T-helper 9 cell (primary cell): ENCODE measurements around the gene CCDC12.

Experiments
- DNase-seq: peaks from one replicate; pipeline ENCODE4 v3.0.0-alpha.2; 2020

CCDC12 gene

GRCh38 chr3:47007482-47008233 is 31.1 kb upstream of the CCDC12 start:
- DNase-seq: no peak

DNA sequence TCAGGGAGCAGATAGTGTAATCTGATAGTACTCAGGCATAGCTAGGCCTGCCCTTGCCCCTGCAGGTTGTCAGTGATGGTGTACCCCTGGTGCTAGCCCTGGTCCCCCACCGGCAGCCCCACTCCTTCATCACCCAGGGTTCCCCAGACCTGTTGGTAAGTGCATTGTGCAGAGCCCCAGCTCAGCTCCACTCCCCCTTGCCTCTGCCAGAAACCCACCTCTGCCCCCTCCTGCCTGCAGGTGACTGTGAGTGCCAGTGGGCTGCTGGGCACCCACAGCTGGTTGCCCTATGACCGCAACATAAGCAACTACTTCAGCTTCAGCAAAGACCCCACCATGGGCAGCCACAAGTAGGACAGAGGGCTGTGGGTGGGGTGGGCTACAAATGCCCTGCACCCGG is 30.5 kb upstream of the CCDC12 start:
- no peak for DNase-seq

- no peak for DNase-seq
Measured at GRCh38 chr3:47006145-47006651, 29.7 kb upstream of the CCDC12 start.

DNA sequence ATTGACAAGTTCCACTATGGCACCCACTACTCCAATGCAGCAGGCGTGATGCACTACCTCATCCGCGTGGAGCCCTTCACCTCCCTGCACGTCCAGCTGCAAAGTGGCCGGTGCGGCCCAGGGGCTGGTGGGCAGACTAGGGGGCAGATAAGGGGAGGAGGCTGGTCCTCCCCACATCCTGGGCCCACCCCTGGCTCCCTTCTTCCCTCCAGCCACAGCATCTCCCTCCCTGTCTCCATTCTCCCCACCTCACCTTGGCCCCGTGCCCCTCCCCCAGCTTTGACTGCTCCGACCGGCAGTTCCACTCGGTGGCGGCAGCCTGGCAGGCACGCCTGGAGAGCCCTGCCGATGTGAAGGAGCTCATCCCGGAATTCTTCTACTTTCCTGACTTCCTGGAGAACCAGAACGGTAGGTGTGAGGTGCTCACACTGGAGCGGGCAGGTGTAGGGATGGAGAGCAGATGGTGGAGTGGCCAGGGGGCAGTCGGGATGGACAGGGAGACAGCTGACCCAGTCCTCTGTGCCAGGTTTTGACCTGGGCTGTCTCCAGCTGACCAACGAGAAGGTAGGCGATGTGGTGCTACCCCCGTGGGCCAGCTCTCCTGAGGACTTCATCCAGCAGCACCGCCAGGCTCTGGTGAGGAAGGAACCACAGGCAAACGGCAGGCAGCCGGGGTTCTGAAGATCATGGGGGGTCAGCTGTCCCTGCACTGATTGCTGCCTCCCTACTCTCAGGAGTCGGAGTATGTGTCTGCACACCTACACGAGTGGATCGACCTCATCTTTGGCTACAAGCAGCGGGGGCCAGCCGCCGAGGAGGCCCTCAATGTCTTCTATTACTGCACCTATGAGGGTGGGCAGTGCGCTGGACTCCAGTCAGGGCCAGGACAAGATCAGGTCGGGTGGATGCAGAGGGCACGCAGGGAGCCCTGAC is 28.9 kb upstream of the CCDC12 start:
- DNase-seq: no peak

DNA sequence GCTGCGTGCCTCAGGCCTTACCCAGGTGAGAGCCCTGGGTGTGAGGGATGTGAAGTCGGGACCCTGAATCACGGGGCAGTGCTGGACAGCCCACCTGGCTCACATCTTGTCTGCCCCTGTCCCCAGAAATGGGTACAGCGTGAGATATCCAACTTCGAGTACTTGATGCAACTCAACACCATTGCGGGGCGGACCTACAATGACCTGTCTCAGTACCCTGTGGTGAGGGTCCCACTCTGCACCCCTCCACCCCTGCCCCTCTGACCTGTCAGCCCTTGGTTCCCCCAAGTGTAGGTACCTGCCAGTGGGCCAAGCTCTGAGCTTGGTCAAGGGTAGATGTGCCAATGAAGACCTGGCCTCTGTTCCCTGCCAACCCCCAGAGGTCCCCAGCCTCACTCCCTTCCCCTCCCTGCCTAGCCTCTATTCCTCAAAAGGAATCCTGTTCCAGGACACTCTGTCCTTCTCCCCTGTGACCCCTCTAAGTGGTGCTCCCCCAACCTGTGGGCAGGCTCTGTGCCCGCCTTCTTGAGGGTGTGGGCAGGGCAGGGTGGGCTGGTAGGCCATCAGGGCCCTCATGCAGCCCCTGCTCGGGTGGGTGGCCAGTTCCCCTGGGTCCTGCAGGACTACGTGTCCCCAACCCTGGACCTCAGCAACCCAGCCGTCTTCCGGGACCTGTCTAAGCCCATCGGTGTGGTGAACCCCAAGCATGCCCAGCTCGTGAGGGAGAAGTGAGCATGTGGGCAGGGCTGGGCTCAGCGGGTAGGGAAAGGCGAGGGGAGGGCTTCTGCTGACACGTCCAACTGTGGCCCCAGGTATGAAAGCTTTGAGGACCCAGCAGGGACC is 28.0 kb upstream of the CCDC12 start:
- DNase-seq: no peak

- no peak for DNase-seq
Measured at GRCh38 chr3:47003461-47004368, 27.2 kb upstream of the CCDC12 start.

GRCh38 chr3:47003056-47003410 is 26.5 kb upstream of the CCDC12 start:
- DNase-seq: no peak

DNA sequence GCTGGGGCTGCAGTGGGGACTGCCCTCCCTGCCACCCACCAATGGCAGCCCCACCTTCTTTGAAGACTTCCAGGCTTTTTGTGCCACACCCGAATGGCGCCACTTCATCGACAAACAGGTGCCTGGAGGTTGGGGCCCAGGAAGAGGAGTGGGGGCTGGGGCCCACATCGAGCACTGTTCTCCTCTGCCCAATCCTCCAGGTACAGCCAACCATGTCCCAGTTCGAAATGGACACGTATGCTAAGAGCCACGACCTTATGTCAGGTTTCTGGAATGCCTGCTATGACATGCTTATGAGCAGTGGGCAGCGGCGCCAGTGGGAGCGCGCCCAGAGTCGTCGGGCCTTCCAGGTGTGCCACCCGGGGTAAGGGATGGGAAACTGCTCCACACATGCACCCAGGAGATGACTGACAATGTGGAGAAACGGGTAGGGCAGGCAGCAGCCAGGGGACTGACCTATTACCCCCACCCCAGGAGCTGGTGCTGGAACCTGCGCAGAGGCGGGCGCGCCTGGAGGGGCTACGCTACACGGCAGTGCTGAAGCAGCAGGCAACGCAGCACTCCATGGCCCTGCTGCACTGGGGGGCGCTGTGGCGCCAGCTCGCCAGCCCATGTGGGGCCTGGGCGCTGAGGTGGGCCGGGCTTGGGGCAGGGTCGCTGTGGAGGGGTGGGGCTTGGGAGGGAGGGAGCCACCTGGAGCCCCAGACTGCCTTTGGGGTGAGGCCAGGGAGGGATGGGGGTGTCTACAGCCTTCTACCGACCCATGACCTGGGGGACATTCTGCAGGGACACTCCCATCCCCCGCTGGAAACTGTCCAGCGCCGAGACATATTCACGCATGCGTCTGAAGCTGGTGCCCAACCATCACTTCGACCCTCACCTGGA is 25.9 kb upstream of the CCDC12 start:
- no peak for DNase-seq

GRCh38 chr3:47001731-47002170 is 25.2 kb upstream of the CCDC12 start:
- DNase-seq: no peak

DNA sequence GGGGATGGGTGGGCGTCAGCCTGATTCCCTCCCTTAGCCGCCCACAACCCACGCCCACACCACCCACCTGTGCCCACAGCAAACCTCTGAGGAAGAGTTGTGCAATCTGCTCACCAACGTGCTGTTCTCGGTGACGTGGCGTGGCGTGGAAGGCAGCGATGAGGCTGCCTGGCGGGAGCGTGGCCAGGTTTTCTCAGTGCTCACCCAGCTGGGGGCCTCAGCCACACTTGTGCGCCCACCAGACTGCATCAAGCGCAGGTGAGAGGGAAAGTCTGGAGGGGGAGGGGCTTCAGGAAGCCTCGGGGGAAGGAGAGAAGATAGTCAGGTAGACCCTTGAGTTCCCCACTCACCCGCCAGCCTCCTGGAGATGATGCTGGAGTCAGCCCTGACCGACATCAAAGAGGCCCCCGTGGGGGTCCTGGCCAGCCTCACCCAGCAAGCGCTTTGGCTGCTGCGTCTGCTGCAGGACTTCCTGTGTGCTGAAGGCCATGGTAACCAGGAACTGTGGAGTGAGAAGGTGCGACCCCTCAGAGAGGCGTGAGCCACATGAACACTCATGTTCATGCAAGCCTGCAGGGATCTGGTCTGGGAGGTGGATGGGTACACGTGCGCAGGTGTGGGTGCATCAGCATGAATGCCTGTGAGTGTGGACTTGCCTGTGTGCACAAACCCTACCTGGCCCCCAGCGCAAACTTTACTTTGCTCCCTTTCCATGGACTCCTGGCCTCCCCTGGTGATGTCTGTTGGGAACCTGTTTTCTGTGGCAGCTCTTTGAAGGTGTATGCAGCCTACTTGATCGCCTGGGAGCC is 24.6 kb upstream of the CCDC12 start:
- no peak for DNase-seq

GRCh38 chr3:47000198-47000815 is 23.8 kb upstream of the CCDC12 start:
- DNase-seq: no peak

- DNase-seq: no peak
Measured at GRCh38 chr3:46999516-47000197, 23.1 kb upstream of the CCDC12 start.

- DNase-seq: no peak
Measured at GRCh38 chr3:46998852-46999515, 22.4 kb upstream of the CCDC12 start.

- DNase-seq: peak; percentile 66
Measured at GRCh38 chr3:46998121-46998851, 21.7 kb upstream of the CCDC12 start.

DNA sequence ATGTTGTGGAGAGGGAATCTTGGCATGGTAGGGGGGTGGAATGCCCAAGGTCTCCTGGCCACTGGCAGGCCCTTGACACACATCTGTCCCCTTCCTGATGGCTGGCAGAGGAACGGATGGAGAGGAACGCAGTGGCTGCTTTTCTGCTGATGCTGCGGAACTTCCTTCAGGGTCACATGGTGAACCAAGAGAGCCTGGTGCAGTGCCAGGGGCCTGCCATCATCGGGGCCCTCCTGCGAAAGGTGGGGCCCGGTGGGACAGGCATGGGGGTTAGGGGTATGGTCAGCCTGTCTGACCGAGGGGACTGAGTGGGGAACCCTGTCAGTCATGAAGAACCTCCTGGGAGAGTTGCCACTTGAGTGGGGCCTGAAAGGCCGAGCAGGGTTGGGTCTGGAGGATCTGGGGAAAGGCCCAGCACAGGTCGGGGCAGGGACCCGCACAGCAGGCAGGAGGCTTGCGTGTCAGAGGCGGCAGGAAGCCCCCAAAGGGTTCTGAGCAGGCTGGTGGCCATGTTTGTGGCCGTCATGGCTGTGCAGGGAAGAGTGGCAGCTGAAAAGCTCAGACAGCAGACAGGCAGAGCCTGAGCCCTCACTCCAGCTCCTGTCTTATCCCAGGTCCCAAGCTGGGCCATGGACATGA is 21.0 kb upstream of the CCDC12 start:
- no peak for DNase-seq

DNA sequence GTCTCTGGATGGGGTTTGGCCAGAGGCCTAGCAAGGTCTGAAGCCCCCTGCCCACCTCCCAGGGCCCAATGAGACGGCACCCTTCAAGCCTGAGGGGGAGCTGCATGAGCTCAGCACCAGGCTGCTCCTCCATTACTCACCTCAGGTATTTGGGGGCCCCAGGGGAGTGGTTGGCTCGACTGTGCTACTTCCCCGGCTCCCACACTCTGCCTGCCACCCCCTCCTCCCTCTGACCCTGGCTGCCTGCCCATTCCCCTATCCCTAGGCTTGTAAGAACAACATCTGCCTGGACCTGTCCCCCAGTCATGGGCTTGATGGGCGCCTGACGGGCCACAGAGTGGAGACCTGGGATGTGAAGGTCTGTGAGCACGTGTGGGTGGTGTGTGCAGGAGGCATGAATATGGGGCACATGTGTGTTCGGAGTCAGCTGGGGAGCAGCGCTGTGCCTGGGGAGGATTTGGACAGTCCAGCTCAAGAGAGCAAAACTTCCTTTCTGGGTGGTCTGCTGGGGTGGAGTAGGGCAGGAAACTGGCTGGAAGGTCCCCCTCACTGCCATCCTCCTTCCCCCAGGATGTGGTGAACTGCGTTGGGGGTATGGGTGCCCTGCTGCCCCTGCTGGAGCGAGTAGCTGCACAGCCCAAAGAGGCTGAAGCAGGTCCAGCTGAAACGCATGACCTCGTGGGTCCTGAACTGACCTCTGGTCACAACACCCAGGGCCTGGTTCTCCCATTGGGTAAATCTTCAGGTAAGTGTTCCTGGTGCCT is 20.3 kb upstream of the CCDC12 start:
- no peak for DNase-seq
